Subcutaneous adipose tissue (tissue), 4 donors: Measurements from ENCODE around the gene FGF6. TPM values are rescaled to one million over a fixed set of nuclear protein-coding genes. Genes with fewer than 3 reads are reported as not detected.

ENCODE experiments used
- total RNA-seq, 4 donors: library from RNA; depleted of rRNA; stranded (reverse); fragments of >200 nt; gene quantifications; one replicate each; pipeline ENCODE4 v1.1.0, GENCODE V29; 2016
- TF ChIP-seq, protein P1 (sequence below): fragments of 450-650 bp; IDR thresholded peaks from one replicate; pipeline ENCODE4 v1.5.1; 2016; ENCODE audit warnings: low read depth, mild to moderate bottlenecking, control low read depth, antibody characterized with exemption, moderate library complexity

FGF6 gene
- total RNA-seq, 4 donors from 2014 or later = not detected

DNA sequence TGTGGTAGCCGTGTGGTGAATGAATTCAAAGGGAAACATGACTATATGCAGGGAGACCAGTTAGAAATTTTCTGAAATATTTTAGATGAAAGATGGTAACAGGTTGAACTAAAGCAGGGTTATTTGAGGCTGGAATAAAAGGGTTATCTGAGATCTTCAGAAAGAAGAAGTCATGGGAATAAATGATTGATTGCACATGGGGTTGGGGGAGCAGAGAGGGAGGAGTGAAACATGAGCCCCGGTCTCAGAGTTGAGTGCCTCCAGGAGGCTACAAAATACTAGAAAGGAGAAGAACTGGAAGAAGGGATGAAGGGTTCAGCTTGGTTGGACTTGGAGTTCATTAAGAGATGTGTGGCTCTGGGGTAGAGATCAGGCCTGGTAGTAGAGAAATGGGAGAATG is 49.8 kb downstream of the FGF6 start:
- TF ChIP-seq, protein P1, sequence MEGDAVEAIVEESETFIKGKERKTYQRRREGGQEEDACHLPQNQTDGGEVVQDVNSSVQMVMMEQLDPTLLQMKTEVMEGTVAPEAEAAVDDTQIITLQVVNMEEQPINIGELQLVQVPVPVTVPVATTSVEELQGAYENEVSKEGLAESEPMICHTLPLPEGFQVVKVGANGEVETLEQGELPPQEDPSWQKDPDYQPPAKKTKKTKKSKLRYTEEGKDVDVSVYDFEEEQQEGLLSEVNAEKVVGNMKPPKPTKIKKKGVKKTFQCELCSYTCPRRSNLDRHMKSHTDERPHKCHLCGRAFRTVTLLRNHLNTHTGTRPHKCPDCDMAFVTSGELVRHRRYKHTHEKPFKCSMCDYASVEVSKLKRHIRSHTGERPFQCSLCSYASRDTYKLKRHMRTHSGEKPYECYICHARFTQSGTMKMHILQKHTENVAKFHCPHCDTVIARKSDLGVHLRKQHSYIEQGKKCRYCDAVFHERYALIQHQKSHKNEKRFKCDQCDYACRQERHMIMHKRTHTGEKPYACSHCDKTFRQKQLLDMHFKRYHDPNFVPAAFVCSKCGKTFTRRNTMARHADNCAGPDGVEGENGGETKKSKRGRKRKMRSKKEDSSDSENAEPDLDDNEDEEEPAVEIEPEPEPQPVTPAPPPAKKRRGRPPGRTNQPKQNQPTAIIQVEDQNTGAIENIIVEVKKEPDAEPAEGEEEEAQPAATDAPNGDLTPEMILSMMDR = no peak

DNA sequence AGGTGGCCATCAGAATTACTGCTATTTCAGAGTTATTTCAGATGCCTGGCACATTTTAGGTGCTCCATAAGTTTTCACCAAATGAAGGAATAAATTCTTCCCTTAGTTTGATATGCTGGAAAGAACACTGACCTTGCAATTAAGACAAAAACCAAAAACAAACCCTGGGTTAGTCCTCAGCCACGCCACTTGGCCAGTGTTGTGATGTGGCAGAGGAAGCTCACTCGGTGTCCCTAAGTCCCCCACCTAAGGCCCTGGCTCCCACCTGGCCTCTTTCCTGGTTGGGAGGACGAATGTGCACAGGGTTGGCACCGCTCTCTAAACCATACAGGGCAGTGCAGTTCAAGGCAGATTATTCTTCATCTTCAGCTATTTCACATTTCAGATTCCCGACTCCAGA is 52.4 kb downstream of the FGF6 start:
- TF ChIP-seq, protein P1 = no peak

DNA sequence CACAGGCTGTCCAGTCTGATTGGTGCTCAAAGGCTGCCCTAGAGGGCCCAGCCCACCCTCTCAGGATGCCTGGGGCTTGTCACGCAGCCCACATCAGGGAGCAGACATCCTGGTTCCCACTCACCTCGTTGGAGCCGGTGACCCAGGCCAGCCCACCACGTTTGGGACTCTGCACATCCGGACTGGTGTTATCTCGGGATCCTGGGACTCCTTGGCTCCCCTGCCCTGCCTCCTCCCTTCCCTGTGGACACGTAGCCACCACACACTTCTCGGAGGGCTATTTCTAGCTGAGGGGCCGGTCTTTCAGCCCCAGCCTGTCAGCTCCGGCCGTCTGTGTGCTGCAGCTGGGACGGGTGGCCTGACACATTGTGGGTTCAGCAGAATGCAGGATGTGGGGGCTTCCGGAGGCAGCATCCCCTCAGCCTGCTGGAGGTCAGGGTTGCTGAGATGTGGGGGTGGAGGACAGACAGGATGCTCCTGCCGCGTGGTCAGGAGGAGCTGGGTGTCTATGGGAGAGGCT is 53.3 kb downstream of the FGF6 start:
- TF ChIP-seq, protein P1 = no peak

- TF ChIP-seq, protein P1 = no peak
Observed at GRCh38 chr12:4388662-4389061, 57.0 kb downstream of the FGF6 start.

DNA sequence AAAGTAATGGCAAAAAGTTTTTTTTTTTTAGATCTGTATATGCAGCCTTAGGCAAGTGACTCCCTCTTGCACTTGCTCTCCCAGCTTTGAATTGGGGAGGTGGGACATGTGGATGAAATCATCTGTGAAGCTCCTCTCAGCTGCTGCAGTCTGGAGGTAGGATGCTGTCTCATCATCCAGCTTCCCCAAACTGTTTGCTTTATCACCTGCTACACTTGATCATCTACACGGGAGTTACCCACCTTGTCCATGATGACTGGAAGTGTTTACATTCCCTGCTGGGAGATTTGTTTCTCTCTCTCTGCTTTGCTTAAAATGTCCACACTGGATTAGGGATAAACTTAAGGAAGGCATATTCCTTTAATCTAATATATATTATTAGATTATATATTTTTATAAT is 57.6 kb downstream of the FGF6 start:
- TF ChIP-seq, protein P1 = no peak

- TF ChIP-seq, protein P1 = no peak
Observed at GRCh38 chr12:4387607-4388006, 58.0 kb downstream of the FGF6 start.

- TF ChIP-seq, protein P1 = no peak
Observed at GRCh38 chr12:4386801-4387200, 58.8 kb downstream of the FGF6 start.

Other genes starting within 250 kb of the FGF6 start
- gene CCND2, start 172.1 kb downstream of the FGF6 start, total RNA-seq = 10 to 100 TPM; 52.2 to 98.6 (median 63.4) TPM
- gene TIGAR, start 124.6 kb downstream of the FGF6 start, total RNA-seq = 10 to 100 TPM in 2 of 4 donors, 1 to 10 TPM in 2; 3.1 to 13.9 (median 7.0) TPM
- under 1 TPM in 1 of 4 donors, not detected in 3; 0.22 TPM for gene FGF23, start 66.1 kb downstream of the FGF6 start, total RNA-seq
- gene RAD51AP1, start 93.1 kb upstream of the FGF6 start, total RNA-seq = 1 to 10 TPM in 3 of 4 donors, under 1 TPM in 1; 0.75 to 7.8 (median 1.5) TPM
- gene DYRK4, start 116.4 kb upstream of the FGF6 start, total RNA-seq = 10 to 100 TPM; 15.3 to 48.8 (median 24.0) TPM
- 1 to 10 TPM in 2 of 4 donors, under 1 TPM in 1, not detected in 1; 0.44 to 4.5 (median 2.5) TPM for gene AKAP3, start 203.2 kb upstream of the FGF6 start, total RNA-seq
- gene NDUFA9, start 203.3 kb upstream of the FGF6 start, total RNA-seq = 10 to 100 TPM; 14.8 to 34.4 (median 24.3) TPM